Measurements from ENCODE around the gene MMP7. TPM values are rescaled to one million over a fixed set of nuclear protein-coding genes. Genes with fewer than 3 reads are reported as not detected.

The MMP7 gene
- polyA plus RNA-seq, 1 donor (not counting 4 experiments of a cell fraction or from before 2014, with no cell fraction given) = 0.81 TPM

GRCh38 chr11:102523189-102523570, 7.4 kb downstream of the MMP7 start:
- Histone ChIP-seq H4K20me1 (ENCODE audit: control insufficient read depth, extremely low read depth, insufficient read depth, low read length) (no peaks in the 10 kb centered on the region), H3K4me1 (ENCODE audit: control insufficient read depth, extremely low read depth, insufficient read depth, low read length) (peaks cover 2% of the 10 kb centered on the region), H3K4me2 (ENCODE audit: control insufficient read depth, extremely low read depth, insufficient read depth, low read depth, low read length) (no peak overlapping the region), H3K9me3 (ENCODE audit: control insufficient read depth, low read depth, low read length) (no peaks in the 10 kb centered on the region), H3K27me3 (ENCODE audit: control insufficient read depth, extremely low read depth, insufficient read depth, low read length) (no peaks in the 10 kb centered on the region), H3K4me3 (ENCODE audit: control insufficient read depth in 2 of 3, extremely low read depth in 1 of 3, insufficient read depth in 2 of 3, low read depth in 1 of 3, low read length in 3 of 3) (no peak overlapping the region), H3K36me3 (ENCODE audit: control insufficient read depth in 2 of 2, extremely low read depth in 1 of 2, insufficient read depth in 2 of 2, low read length in 2 of 2) (no peaks in the 10 kb centered on the region), H3K79me2 (ENCODE audit: control insufficient read depth, insufficient read depth, low read length) (no peaks in the 10 kb centered on the region), H3K9ac (ENCODE audit: control insufficient read depth, extremely low read depth, insufficient read depth, low read length) (no peak overlapping the region), H3K27ac (ENCODE audit: control insufficient read depth, insufficient read depth, low read length) (no peak overlapping the region), H2AFZ (ENCODE audit: control insufficient read depth, low read length) (no peak overlapping the region), H3K9me1 (ENCODE audit: control insufficient read depth, extremely low read depth, insufficient read depth, low read length) (no peaks in the 10 kb centered on the region)
- FAIRE-seq (no peak), DNase-seq (ENCODE audit: low read depth, low spot score) (no peak)
- no peak for TF ChIP-seq EZH2 (IDR thresholded peaks at IDR 0.05; ENCODE audit: low read length)
- TF ChIP-seq CTCF (optimal IDR thresholded peaks at IDR 0.05 in 1 of 3, IDR thresholded peaks at IDR 0.05 in 1 of 3, conservative IDR thresholded peaks at IDR 0.05 in 1 of 3; ENCODE audit: extremely low read depth in 1 of 3, insufficient read depth in 2 of 3, low read length in 3 of 3) = no peak
- dilution Hi-C loops (cut with MboI; ENCODE audit: extremely low pct_ligation_motif_present, low sequenced_read_pairs) = no loop called here

GRCh38 chr11:102522312-102523188, 8.0 kb downstream of the MMP7 start:
- Histone ChIP-seq H4K20me1 (ENCODE audit: control insufficient read depth, extremely low read depth, insufficient read depth, low read length) (no peaks in the 10 kb centered on the region), H3K36me3 (ENCODE audit: control insufficient read depth in 2 of 2, extremely low read depth in 1 of 2, insufficient read depth in 2 of 2, low read length in 2 of 2) (no peaks in the 10 kb centered on the region), H3K4me1 (ENCODE audit: control insufficient read depth, extremely low read depth, insufficient read depth, low read length) (no peaks in the 10 kb centered on the region), H3K9ac (ENCODE audit: control insufficient read depth, extremely low read depth, insufficient read depth, low read length) (no peak overlapping the region), H3K4me2 (ENCODE audit: control insufficient read depth, extremely low read depth, insufficient read depth, low read depth, low read length) (no peak overlapping the region), H2AFZ (ENCODE audit: control insufficient read depth, low read length) (no peak overlapping the region), H3K27ac (ENCODE audit: control insufficient read depth, insufficient read depth, low read length) (no peak overlapping the region), H3K4me3 (ENCODE audit: control insufficient read depth in 2 of 3, extremely low read depth in 1 of 3, insufficient read depth in 2 of 3, low read depth in 1 of 3, low read length in 3 of 3) (no peak overlapping the region), H3K9me1 (ENCODE audit: control insufficient read depth, extremely low read depth, insufficient read depth, low read length) (no peaks in the 10 kb centered on the region), H3K79me2 (ENCODE audit: control insufficient read depth, insufficient read depth, low read length) (no peaks in the 10 kb centered on the region), H3K27me3 (ENCODE audit: control insufficient read depth, extremely low read depth, insufficient read depth, low read length) (no peaks in the 10 kb centered on the region), H3K9me3 (ENCODE audit: control insufficient read depth, low read depth, low read length) (no peaks in the 10 kb centered on the region)
- no peak for FAIRE-seq
- dilution Hi-C loops (cut with MboI; ENCODE audit: extremely low pct_ligation_motif_present, low sequenced_read_pairs) = no loop called here
- TF ChIP-seq EZH2 (IDR thresholded peaks at IDR 0.05; ENCODE audit: low read length) = no peak
- DNase-seq (ENCODE audit: low read depth, low spot score) = no peak

Data from keratinocyte (primary cell).